CD4-positive, alpha-beta T cell treated with Interleukin-12 subunit alpha and Interleukin-12 subunit beta, for 1 hour (primary cell): Measurements from ENCODE around the gene ZNF414.
A peak's percentile ranks its signal among the peaks of the same experiment; 100 is the strongest.
"Not testable (repeated sequence)": the region's sequence is repeated elsewhere in the genome, so short reads cannot be mapped to it uniquely, and the experiment has no call there.

Experiments
- DNase-seq: peaks from one replicate; pipeline ENCODE4 v3.0.0-alpha.2; 2020

ZNF414 gene, protein sequence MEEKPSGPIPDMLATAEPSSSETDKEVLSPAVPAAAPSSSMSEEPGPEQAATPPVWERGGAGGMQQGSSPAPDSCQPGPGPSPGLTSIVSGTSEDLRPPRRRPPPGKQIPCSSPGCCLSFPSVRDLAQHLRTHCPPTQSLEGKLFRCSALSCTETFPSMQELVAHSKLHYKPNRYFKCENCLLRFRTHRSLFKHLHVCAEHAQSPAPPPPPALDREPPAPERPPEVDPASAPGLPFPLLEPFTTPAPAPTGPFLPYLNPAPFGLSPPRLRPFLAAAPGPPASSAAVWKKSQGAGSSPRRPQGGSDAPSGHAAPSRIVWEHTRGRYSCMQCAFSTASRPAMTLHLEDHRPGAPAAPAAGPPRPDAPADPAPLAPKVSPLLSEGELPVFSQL

DNA sequence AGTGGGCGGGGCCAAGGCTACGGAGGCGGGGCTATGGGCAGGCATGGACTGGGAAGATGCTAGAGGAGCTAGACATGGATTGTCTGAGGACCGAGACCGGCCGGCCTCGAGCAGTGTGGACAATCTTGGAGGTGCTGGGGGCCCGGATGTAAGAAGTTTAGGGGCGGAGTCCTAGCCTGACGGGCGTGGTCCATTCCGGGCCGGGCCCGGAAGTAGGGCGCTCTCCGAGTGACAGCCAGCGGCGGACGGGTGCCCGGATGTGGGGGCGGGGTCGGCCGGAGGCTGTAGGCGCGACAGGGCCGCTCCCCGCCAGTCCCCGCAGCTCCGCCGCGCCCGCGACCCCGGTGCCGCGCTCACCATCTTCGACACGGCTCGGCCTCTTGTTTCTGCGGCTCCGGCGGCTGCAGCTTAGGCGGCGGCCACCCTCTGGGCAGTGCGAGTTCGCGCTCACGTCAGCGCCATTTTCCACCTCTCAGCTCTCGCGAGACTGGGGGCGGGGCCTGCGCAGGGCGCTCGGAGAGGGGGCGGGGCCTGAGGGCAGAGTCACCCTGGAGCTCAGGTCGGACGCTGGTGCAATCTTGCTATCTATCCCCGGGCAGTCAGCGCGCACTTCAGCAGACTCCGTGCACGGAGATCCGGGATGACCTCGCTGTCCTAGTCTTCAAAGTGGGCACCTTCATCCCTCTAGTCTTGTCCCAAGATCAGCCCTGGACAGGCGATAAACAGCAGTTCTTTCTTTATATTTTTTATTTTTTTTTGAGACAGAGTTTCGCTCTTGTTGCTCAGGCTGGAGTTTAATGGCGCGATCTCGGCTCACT is at the start of gene ZNF414:
Gene ZNF414 (minus strand): TSS at position 481 of the 818 bp plus-strand sequence. CDS start 121 bp downstream, at position 360.
- peak; percentile 96 for DNase-seq

DNA sequence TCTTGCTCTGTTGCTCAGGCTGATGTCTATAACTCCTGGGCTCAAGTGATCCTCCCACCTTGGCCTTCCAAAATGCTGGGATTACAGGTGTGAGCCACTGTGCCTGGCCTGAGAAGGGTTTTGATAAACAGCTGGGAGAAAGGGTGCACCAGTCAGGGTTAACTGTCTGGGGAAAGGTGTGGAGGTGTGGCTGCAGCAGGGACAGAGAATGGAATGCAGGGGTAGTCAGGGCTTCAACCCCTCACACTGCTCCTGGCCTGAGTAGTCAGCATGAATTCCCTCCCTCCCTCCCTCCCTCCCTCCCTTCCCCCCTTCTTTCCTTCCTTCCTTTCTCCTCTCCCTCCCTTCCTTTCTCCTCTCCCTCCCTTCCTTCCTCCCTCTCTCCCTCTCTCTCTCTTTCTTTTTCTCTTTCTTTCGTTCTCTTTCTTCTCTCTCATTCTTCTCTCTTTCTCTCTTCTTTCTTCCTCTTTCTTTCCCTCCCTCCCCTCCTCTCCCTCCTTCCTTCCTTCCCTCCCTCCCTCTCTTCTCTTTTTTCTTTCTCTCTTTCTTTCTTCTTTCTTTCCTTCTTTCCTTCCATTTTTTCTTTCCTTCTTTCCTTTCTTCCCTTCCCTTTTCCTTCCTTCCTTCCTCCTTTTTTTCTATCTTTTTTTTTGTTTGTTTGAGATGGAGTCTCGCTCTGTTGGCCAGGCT is 47.3 kb upstream of the ZNF414 start:
- DNase-seq: no peak

DNA sequence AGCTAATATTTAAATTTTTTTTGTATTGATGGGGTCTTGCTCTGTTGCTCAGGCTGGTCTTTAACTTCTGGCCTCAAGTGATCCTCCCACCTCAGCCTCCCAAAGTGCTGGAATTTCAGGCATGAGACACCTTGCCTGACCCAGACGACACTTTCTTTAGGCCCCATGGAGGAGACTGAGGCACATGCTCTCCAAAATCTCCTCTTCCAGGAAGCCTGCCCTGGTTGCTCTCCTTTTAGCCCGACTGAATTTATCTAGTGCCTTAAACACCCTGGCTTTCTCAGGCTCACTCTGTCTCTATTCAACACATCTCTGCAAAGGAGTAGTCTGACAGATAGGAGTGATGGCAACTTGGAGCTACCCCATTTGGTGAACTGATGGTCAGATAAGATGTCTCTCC is 44.4 kb upstream of the ZNF414 start:
- no peak for DNase-seq

DNA sequence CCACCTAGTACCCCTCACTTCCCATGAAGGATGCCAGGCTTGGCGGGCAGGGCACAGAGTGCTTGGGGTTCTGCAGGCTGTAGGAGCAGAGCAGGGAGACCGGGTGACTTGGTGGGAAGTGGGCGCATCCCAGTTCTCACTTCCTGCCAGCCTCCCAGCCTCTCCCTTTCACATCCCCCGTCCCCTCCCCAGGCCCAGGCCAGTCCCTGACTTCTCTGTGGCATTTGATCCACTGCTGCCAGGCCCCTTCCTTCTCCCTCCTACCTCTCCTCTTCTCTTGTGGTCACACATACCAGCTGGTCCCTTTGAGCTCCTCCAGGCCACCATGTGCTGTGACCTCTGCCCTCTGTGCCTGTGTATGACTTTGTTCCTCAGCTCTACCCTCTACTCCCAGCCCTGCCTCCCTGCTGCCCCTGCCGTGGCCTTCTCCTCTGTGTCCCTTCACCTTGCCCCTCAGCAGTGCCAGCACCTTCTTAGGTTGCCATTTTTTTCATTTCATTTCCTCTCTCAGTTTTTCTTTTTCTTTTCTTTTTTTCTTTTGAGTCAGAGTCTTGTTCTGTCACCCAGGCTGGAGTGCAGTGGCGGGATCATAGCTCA is 43.8 kb upstream of the ZNF414 start:
- no peak for DNase-seq

DNA sequence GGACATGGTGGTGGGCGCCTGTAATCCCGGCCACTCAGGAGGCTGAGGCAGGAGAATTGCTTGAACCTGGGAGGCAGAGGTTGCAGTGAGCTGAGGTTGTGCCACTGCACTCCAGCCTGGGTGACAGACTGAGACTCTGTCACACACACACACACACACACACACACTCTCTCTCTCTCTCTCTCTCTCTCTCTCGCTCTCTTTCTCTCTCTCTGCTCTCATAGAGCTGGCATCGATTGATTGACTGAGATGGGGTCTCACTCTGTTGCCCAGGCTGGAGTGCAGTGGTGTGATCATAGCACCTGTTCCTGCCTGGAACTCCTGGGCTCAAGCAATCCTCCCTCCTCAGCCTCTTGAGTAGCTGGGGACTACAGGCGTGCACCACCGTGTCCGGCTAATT is 39.8 kb upstream of the ZNF414 start:
- not testable (repeated sequence) for DNase-seq

DNA sequence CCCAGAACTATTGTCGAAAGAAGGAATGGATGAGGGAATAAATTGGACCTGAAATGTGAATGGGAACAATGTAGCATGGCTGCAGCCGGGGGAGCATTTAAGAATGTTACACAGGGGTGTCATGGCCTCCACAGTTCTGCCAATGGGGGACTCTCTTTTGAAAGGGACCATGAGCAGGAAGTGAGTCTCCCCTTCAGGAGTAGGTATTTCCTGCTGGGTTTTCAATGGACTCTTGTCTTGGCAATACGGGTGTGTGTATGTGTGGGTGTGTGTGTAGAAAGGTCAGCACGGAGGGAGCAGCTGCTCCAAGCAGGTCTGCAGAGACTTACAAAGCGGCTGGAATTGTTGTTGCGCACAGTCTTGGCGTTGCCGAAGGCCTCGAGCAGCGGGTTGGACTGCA is 38.8 kb upstream of the ZNF414 start:
- no peak for DNase-seq

DNA sequence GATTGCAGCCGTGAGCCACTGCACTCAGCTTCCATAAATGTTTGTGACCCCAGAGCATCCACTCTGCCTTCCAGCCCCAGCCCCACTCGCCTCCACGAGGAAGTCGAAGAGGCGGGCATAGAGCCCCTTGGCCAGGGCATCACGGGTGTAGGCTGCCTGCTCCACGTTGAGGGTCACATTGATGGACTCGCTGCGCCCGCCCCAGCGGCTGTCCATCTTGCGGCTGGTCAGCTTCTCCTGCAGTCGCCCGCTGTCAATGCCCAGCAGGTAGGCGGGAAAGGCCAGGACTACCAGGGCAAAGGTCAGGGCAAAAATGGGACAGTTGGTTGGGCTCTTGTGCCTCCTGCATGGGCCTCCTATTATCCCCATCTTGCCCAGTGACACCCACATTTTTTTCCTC is 36.1 kb upstream of the ZNF414 start:
- no peak for DNase-seq

DNA sequence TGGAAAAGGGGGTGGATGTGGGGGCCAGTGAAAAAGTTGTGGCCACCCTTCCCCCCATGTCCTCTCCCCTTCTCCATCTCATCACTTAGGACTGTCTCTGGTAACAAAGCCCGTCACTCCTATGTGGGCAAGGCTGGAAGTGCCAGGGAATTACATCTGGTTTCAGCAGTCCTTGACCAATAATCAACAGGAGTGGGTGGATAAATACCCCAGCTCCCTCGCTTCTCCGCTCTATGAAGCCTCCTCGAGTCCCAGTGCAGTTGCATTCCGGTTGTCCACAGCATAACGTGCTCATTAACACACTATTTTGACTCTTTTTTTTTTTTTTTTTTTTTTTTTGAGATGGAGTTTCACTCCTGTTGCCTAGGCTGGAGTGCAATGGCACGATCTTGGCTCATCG is 31.8 kb upstream of the ZNF414 start:
- no peak for DNase-seq

DNA sequence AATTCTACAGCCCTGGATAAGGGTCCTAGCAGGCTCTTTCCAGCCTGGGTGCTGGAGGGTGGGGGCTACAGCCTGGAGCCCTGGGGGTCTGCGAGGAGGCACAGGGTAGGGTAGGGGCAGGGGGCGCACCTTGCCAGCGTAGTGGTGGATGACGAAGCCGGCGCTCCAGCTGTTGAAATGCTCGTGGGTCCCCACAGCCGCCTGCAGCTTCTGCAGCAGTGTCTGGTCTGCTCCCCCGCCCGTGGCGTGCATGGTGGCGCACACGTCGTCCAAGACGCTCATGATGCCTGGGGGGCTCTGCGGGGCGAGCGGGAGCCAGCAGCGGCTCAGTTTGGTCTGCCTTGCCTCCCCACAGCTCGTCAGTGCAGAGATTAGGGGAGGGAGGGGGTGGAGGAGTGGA is 30.2 kb upstream of the ZNF414 start:
- no peak for DNase-seq

DNA sequence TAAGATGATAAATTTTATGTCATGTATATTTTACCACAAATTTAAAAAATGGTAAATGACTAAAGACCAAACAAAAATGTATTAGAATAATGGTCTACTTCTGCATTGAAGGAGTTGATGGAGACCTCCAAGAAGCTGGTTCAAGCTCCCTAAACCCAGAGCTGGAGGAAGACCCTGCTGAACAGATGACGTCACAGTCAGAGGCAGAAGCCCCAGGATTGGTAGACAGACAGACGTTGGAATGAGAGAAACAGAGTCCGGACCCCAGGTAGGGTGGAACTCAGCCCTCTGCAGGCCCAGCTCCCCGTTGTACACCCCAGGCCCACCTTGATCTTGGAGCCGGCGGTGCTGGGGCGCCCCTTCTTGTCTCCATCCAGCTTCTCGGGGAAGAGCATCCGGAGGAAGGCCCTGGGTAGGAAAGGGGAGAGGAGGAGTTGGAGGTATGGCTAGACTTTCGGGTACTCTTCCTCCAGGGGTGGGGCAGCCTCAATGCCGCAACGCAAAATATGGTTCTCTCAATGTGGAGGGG is 25.7 kb upstream of the ZNF414 start:
- DNase-seq: no peak

DNA sequence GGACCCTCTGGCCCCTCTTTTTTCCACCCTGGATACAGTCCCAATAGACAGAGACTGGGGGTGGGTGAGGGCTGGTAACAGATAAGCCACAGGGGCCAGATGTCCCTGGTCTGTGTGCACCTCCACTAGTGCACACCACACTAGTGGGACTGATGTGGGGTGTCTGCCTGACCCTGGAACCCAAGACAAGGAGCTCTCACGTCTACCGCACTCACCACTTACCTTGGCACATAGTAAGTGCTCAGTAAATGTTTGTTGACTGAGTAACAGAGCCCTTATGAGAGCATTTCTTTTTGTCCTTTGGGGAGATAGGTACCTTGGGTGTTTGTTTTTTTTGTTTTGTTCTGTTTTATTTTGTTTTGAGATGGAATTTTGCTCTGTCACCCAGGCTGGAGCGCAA is 23.1 kb upstream of the ZNF414 start:
- DNase-seq: no peak

DNA sequence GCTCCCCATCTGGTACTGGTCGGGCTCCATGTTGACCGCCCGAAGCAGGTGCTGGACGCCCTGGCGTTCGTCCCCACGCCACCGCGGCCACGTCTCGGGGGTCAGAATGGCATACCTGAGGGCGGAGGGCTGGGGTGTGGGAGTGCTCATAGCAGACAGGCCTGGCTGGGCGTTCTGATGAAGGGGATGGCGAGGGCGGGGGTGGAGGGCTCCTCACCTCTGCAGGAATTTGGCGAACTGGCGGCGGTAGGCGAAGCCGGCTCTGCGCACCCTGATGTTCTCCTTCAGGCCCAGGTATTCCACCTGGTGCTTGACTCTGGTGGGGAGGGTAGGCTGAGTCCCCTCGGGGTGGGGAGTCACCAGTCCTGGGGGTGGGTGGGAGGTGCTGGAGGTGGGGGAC is 22.3 kb upstream of the ZNF414 start:
- no peak for DNase-seq

DNA sequence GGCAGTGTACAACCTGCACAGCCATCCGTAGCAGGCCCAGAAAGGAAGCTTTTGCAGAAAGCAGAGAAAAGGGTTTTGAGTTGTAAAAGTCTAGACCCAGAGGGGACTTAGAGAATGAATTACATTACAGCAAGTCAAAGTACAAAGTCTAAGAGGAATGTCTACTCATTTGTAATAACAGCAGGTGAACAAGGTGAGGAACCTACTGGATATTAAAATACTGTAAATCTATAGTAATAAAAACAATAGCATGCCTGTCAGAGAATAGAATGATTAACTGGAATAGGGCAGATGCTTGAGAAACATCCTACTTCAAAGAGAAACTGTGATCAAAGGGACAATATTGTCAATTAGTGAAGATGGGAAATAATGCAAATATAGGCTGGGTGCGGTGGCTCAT is 18.3 kb upstream of the ZNF414 start:
- no peak for DNase-seq

DNA sequence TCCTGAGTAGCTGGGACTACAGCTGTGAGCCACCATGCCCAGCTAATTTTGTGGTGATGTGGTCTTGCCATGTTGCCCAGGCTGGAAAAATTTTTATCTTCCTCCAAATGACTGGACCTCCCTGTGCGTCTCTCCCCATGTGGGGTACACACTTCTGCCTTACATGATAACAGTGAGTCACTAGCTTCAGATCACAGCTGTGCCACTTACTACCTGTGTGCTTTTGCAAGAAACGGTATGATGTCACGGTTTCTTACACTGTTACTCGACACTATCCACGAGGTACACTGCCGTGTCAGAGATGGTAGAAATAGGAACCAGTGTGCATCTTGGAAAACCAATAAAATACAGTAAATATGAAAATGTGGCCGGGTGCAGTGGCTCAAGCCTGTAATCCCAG is 17.5 kb upstream of the ZNF414 start:
- no peak for DNase-seq

DNA sequence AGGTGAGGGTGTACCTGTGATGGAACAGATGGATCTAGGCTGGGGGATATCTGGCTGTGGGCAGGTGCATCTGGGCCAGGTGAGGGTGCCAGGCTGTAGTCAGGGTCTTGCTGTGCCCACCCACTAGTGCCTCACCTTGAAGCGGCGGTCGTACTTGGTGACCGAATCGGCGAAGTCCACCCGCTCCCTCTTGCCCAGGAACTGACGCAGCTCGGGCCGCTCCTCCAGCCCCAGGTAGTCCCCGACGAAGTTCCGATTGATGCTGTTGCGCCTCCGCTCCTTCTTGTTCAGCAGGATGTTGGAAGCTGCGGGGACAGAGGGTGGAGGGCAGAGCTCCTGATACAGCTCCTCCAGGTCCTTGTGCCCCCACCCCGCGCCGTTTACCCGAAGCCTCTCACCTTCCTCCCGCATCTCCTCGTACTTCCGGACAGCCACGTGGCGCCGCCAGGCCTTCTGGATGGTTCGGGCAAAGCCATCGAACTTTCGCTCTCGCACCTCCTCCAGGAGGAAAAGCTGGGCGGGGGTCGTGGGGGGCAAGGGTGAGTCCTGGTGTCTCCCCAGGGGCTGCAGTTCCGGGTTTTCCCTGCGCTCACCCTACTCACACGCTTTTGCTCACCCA is 16.2 kb upstream of the ZNF414 start:
- no peak for DNase-seq

DNA sequence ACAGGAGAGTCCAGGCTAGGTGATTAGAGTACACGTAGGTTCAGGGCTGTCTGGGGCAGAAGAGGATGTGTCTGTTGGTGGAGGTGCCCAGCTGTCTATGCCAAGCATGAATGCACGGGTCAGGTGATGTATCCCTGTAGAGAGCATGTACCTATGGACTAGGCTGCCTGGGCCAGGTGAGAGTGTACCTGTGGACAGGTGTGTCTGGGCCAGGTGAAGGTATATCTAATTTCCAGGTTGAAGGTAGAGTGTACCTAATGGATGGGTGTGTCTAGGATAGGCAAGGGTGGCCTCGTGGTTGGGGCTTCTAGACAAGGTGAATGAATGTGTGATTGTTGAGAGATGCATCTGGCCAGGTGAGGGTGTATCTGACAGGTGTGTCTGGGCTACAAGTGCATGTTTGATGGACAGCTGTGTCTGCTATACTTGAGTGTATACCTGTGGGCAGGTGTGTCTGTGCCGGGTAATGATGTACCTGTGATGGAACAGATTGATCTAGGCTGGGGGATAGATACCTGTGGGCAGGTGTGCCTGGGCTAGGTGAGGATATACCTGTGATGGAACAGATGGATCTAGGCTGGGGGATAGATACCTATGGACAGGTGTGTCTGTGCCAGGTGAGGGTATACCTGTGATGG is 15.5 kb upstream of the ZNF414 start:
- DNase-seq: no peak

DNA sequence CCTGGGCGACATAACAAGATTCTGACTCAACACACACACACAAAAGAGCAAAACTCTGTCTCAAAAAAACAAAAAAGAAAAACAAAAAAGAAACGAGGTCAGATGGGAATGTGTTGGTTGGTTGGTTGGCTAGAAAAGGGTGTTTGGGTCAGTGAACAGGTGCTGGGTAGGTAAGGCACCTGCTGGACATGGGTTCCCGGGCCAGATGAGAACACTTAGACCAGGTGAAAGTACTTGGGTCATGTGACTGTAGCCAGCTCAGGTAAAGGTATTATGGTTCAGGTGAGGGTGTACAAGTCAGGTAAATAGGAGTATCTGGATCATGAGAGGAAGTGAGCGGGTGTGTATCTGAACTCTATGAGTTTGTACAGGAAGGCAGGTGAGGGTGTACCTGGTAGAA is 14.5 kb upstream of the ZNF414 start:
- no peak for DNase-seq

DNA sequence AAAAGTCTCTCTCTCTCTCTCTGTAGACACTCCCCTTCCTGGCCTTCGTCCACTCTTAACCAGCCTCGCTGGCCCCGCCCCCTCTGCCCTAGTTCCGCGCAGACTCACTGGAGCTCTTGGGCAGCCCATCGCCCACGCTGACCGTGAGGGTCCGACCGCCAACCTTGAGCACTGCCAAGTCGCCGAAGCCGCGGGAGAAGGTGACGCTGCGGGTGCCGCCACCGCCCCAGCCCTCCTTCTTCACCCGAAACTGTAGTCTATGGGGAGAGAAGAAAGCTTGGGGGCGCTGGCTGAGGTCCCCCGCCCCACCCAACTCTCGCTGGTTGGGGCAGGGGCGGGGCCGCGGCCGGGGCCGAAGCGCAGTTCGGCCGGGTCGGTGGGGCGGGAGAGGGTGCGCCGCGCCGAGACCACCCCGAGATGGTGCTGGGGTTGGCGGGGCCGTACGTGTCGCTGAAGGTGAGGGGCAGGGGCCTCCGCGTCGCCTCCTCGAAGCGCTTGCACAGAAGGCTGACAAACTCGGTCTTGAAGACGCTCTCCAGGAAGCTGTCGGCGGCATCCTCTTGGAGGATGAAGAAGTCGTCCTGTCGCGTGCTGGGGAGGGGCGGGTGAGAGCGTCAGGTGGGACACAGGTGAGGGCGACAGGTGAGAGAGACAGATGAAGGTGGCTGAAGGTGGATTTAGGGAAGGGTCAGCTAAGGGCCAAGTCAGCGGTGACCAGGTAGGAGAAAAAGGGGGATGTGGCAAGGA is 12.6 kb upstream of the ZNF414 start:
- no peak for DNase-seq

DNA sequence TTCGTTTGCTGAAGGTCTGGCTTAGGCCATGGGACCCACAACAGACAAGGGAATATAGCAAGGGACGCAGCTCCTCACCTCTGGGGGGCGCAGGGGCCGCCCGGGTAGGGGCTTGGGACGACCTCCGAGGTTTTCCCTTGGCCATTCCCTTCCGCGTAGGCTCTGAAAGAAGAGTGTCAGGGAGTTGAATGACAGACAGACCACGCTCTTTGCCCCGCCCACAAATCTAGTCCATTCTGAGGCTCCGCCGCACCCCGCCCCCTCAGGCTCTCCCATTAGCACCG is 11.4 kb upstream of the ZNF414 start:
- no peak for DNase-seq

DNA sequence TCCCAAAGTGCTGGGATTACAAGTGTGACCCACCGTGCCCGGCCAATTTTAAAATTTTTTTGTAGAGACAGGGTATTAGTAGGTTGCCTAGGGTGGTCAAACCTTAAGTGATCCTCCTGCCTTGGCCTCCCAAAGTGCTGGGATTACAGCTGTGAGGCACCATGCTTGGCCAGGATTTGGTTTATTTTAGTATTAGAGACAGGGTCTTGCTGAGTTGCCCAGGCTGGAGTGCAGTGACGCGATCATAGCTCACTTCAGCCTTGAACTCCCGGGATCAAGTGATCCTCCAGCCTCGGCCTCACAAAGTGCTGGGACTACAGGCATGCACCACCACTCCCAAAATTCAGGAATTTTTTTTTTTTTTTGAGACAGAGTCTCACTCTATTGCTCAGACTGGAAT is 5.4 kb upstream of the ZNF414 start:
- DNase-seq: no peak

DNA sequence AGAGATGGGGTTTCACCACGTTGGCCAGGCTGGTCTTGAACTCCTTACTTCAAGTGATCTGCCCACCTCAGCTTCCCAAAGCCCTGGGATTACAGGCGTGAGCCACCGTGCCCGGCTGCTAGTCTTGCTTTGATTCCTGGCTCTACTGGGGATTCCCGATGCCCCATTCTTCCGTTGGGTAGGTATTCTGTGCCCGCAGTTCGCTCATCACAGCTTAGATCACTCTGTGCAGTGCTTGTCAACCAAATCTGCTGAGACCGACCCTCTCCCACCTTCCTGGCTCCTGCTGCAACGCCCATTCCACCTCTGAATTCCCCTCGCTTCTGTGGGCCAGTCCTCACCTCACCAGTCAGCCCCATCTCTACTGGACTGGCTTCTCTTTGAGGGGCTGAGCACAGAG is 4.6 kb upstream of the ZNF414 start:
- no peak for DNase-seq
